ENCODE measurements around the gene SPDYE18. TPM values are rescaled to one million over a fixed set of nuclear protein-coding genes. Genes with fewer than 3 reads are reported as not detected.
A peak's percentile ranks its signal among the peaks of the same experiment; 100 is the strongest.
"Not testable (repeated sequence)": the region's sequence is repeated elsewhere in the genome, so short reads cannot be mapped to it uniquely, and the experiment has no call there.

Gene SPDYE18
- total RNA-seq, 4 donors from 2014 or later: 0.48 to 0.50 TPM; not detected in 2

GRCh38 chr7:77008000-77008399, 54.4 kb downstream of the SPDYE18 start:
- ATAC-seq (ENCODE audit: low FRiP score): not testable (repeated sequence)
- DNase-seq (ENCODE audit: low spot score): peak; percentile 35

- peak; percentile 91 for ATAC-seq (ENCODE audit: low FRiP score)
- not testable (repeated sequence) for DNase-seq (ENCODE audit: low spot score)
Measured at GRCh38 chr7:77006127-77007110, 55.9 kb downstream of the SPDYE18 start.

DNA sequence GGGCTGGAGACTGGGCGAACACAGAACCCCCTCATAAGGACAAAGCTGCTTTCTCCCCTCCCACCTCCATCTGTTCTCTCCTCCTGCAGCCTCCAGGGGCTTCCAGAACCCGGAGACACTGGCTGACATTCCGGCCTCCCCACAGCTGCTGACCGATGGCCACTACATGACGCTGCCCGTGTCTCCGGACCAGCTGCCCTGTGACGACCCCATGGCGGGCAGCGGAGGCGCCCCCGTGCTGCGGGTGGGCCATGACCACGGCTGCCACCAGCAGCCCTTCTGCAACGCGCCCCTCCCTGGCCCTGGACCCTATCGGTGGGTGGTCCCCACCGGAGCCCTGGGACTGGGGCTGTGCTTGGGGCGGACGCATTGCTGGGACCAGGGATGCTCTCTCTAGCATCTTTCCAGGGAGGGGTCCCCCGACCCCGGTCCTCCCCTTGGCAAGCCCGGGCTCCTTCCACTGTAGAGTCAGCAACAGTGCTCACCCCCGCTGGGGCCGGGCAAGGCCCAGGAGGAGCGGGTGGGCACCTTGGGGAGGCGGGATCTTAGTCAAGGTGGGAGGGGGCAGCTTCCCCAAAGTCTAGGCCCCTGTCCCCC, 56.8 kb downstream of the SPDYE18 start:
- not testable (repeated sequence) for DNase-seq (ENCODE audit: low spot score); ATAC-seq (ENCODE audit: low FRiP score)

DNA sequence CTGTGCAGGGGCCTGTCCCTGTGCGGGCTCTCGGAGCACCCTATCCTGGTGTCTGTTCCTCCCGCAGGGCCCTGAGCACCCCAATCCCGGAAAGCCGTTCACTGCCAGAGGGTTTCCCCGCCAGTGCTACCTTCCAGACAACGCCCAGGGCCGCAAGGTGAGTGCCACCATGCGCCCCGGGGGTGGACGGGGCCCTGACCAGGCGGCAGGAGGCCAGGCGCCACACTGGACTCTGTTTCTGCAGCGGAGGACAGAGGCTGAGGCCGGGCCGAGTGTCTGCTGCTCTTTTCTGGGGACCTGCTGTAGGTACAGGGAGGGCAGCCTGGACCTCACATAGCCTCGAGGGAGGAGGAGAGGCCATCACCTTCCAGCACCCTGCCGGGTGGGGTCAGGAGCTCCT, 58.2 kb downstream of the SPDYE18 start:
- ATAC-seq (ENCODE audit: low FRiP score); DNase-seq (ENCODE audit: low spot score): not testable (repeated sequence)

DNA sequence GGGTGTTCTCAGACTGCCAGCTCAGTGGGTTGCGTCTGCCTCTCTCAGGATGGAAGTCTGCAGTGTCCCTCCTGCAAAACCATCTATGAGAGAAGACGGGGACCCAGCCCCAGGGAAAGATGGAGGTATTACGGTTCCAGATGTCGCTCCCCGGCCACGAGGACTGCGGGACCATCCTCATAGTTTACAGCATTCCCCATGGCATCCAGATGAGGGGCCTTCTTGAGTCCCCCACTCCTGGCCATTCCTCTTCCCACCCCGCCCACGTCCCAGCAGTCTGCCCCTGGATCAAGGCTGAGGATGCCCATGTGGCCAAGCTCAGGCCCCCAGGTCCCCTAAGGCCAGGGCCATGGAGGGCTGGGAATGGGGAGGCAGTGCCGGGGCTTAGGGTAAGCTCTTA, 59.1 kb downstream of the SPDYE18 start:
- ATAC-seq (ENCODE audit: low FRiP score); DNase-seq (ENCODE audit: low spot score): not testable (repeated sequence)

DNA sequence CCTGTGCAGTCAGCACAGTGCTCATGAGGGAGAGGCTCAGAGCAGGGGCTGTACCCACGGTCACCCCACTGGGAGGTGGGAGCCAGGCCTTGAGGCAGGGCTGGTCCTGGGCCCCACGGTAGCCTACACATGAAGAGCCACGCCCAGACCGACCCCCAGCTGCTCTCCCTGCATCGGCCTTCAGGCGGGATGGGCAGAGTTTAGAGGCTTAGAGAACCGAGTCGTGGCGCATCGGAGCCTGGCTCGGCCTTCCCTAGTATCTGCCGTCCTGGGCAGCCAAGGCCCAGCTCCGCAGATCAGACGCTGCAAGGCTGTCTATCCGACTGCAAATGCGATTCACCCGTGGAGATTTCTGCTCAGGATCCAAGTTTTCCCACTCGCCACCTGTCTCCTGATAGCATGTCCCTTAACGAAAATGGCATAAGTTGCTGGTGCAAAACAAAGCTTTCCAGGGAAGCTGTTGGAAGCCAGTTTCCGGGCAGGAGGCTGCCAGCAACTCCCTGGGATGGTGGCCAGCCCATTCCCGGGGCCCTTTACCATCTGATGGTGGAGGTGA, 59.6 kb downstream of the SPDYE18 start:
- not testable (repeated sequence) for ATAC-seq (ENCODE audit: low FRiP score); DNase-seq (ENCODE audit: low spot score)

DNA sequence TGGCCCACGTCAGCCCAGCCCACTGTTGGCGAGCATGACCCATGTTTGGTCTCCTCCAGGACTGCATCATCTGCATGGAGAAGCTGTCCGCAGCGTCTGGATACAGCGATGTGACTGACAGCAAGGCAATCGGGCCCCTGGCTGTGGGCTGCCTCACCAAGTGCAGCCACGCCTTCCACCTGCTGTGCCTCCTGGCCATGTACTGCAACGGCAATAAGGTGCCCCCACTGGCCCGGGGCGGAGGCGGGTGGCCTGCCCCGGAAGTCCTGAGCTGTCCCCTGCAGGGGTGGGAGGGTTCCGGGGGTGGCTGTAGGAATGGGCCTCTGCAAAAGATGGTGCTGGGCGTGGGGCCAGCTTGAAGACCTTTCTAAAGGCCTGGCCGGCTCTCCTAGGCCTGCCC, 60.3 kb downstream of the SPDYE18 start:
- not testable (repeated sequence) for ATAC-seq (ENCODE audit: low FRiP score); DNase-seq (ENCODE audit: low spot score)

Small RNAs within 50 kb of the gene (small RNA-seq; reads per million reads assigned to genes)
- not detected for gene RF00019

Other genes with a start within 250 kb of the SPDYE18 start
- gene SPDYE17, start 30.2 kb downstream of the SPDYE18 start, total RNA-seq: not detected
- gene CCDC146, start 60.1 kb upstream of the SPDYE18 start, total RNA-seq: 10 to 100 TPM in 1 of 4 donors, 1 to 10 TPM in 3; 6.5 to 12.5 (median 7.0) TPM
- gene FGL2, start 137.3 kb upstream of the SPDYE18 start, total RNA-seq: 10 to 100 TPM; 31.3 to 92.2 (median 53.4) TPM

All from omental fat pad (tissue), 4 donors.